NCI-H526 (cell line): ENCODE data around the gene TMEM204.

Source experiments
- DNase-seq, 2 experiments: peaks; one replicate each; lab custom pipeline; 2025; lab: John Stamatoyannopoulos, UW

Gene TMEM204

GRCh38 chr16:1557576-1557975 lies 24.1 kb downstream of the TMEM204 start:
- DNase-seq = no peak

DNA sequence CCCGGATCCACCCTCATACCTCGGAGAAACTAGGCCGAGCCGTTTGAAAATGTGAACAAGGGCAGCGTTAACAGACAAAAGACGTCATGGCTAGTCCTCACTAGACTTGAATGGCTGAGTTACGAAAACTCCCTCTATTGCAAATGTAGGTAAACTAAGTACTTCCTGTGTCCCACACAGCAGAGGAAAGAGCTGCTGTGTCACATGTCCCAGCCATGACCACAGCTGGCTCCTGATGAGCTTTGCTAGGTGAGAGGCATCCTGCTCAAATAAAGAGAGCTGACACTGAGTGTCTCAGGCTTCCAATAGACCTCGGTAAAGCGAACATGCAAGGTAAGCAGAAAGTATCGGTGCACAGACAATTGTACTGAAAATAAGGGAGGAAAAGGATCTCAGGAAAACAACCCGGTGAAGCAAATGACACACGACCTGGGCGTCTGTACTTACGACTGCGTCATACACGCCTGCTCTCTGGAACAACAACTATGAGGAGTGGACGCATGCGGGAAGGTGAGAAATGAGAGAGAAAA lies 26.0 kb downstream of the TMEM204 start:
- no peak for DNase-seq

DNA sequence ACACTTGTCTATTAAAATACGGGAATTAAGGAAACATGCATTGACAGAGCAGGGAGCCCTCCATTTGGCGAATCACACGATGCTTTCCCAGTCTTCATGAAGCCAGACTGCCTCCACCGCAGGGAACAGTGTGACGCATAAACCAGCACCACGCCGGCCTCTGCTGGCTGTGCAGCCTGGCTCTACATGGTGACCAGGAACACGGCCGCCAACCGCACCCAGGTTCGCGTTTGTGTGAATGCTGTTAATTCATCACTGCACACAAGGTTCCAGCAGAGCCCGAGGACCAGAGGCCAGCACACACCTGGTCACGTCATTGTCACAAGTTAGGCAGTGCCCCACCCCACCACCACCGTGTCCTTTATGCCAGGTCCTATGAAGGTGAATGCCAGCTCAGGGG lies 26.7 kb downstream of the TMEM204 start:
- no peak for DNase-seq

DNA sequence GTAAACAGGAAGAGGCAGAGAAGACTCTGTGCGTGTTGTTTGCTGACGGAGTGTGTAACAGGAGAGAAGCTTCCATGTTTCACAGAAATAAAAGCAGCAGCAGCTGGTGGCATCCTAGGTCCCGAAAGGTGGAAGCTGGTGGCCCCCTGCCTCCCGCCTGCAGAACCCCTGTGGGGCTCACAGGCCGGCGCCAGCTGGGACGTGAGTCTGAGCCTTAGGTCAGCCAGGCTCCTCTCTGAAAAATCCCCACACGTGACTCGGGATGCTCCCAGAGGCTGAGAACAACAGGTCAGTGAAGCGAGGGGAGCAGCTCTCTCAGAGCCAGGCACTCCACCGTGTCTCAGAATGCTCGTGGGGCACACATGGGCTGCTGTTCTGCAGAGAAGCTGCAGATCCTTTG lies 27.4 kb downstream of the TMEM204 start:
- DNase-seq = no peak

DNA sequence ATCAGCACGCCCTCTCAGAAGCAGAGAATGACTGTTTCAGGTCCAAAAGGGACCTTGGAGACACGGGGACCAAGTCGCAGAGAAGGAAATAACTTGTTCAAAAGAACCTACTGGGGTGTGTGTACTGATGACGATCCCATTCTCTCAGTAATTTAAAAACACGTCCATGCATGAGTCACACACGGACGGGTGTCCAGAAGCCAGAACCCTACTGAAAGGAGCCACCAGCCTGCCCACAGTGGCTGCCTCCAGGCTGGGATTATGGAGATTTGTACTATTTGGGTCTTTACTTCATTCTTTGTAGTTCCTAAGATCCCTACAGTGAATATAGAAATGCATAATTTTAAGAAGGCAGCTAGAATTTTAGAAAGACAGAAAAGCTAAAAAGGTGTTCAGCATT lies 27.8 kb downstream of the TMEM204 start:
- DNase-seq = no peak

DNA sequence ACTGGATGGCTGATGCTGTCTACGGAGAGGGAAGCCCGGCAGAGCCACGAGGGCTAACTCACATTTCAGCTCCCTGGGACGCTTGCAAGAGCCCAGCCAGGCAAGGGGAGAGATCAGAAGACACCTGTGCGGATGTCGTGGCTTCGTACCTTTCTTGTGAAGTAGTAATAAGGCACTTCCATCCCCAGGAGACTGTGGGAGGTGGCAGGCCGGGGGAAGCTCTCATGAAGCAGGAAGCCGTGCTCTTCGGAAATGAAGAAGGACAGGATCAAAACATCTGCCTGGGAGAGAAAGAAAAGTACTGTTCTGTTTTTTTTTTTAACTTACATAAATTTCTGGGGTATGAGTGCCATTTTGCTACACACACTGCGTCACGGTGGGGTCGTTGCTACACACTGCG lies 28.4 kb downstream of the TMEM204 start:
- no peak for DNase-seq

DNA sequence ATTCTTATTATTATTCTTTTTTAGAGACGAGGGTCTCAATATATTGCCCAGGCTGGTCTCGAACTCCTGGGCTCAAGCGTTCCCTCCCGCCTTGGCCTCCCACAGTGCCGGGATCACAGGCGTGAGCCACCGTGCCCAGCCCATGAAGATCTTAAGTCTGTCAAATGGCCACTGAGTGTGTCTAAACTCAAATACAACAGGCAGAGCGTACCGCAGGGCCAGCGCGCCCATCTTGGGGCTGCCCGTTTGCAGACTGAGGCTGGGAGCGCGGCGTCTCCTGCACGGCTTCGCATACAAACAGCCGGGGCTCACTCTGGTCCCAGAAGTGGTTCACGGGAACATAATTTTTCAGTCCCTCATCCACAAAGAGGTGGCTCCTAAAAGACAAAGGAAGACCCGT lies 30.3 kb downstream of the TMEM204 start:
- no peak for DNase-seq

GRCh38 chr16:1564325-1564724 lies 30.9 kb downstream of the TMEM204 start:
- DNase-seq = no peak

DNA sequence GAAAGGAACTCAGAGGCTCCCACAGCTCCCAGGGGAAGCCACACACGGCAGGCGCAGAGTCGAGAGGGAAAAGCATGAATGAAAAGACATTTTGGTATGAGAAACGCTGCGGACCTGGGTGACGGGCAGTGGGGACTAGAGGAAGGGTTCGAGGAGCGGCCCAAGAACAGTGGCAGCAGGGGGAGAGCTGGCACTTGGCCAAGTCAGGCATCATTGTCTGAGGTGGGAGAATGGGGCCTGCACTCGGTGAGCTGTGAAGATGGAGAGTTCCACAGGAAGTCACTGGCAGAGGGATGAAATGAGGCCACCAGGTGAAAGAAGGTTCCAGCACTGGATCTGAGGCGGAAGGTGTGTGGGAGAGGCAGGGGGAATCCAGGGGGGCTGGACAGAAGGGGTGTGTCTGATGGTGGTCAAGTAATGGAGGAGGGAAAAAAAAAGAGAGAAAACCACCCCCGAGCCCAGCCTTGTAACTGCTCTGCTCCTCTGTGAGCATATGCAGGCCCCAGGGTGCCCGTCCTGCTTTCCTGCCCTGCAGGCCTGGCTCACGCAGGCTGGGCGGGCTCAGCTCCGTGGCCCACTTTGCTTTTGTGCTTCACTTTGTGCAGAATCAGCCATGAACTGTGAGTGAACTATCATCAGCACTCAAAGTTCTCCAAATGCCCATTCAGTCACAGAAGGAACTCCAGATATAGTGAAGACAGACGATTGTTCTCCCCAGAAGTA lies 31.8 kb downstream of the TMEM204 start:
- no peak for DNase-seq

- no peak for DNase-seq
Observed at GRCh38 chr16:1567988-1568387, 34.5 kb downstream of the TMEM204 start.

- DNase-seq = no peak
Observed at GRCh38 chr16:1571012-1571671, 37.7 kb downstream of the TMEM204 start.

GRCh38 chr16:1572673-1573072 lies 39.2 kb downstream of the TMEM204 start:
- DNase-seq = no peak

- DNase-seq = no peak
Observed at GRCh38 chr16:1573301-1573700, 39.8 kb downstream of the TMEM204 start.

DNA sequence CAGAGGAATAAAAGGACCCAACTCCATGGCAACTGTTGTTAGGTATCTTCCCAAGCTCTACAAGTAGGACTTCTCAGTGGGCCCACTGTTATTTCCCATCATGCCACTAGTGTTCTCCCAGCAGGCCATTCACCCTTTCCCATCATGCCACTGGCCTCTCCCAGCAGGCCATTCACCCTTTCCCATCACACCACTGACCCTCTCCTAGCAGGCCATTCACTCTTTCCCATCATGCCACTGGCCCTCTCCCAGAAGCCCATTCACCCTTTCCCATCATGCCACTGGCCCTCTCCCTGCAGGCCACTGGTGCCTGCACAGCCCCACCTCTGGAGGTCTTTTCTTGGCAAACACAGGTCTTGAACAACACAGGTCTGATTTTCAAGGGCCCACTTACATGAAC lies 42.1 kb downstream of the TMEM204 start:
- DNase-seq = no peak

GRCh38 chr16:1579214-1579613 lies 45.7 kb downstream of the TMEM204 start:
- DNase-seq = no peak

DNA sequence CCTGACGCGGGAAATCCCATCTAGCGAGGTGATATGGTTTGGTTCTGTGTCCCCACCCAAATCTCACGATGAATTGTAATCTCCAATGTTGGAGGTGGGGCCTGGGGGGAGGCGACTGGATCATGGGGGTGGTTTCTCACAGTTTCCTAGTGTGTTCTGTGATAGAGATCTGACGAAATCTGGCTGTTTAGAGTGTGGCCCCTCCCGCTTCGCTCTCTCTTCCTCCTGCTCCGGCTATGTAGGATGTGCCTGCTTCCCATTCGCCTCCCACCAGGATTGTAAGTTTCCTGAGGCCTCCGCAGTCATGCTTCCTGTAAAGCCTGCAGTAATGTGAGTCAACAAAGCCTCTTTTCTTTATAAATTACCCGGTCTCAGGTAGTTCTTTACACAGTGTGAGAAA lies 46.8 kb downstream of the TMEM204 start:
- DNase-seq = no peak

DNA sequence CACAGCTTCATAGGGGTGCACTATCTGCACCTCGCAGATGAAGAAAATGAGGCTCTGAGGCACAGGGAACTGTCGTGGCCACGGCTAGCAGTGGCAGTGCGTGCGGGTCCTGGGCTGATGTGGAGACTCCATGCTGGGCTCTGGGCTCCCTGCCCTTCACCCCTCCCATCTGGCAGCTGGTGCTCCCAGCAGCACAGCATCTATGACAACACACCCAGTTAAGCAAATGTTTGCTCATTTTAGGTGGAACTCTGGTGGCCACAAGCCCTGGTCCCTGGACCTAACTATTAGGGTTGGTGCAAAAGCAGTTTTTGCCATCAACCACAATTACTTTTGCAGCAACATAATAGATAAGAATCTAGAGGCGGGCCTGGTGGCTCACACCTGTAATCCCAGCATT lies 47.5 kb downstream of the TMEM204 start:
- no peak for DNase-seq

- no peak for DNase-seq
Observed at GRCh38 chr16:1581804-1582203, 48.3 kb downstream of the TMEM204 start.

GRCh38 chr16:1583180-1583579 lies 49.7 kb downstream of the TMEM204 start:
- no peak for DNase-seq

GRCh38 chr16:1584926-1585484 lies 51.5 kb downstream of the TMEM204 start:
- no peak for DNase-seq

DNA sequence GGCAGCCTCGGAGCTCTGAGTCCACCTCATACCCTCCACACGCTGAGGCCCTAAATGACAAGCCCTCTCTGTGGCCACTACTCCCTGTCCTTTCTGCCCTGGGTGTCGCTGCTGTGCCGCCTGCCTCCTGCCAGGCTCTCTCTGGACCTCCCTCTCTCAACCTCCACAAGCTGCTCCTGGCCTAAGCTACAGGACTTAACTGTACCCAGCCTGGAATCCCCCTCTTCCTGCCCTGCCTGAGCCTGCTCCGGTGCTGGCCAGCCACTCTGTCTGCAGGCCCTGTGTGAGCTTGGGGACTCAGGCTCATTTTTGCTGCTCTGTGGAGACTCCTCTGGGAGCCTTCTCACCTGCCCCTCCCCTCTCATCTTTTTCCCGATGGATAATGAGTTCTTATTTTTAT lies 56.9 kb downstream of the TMEM204 start:
- DNase-seq = no peak

GRCh38 chr16:1590930-1591705 lies 57.7 kb downstream of the TMEM204 start:
- no peak for DNase-seq

DNA sequence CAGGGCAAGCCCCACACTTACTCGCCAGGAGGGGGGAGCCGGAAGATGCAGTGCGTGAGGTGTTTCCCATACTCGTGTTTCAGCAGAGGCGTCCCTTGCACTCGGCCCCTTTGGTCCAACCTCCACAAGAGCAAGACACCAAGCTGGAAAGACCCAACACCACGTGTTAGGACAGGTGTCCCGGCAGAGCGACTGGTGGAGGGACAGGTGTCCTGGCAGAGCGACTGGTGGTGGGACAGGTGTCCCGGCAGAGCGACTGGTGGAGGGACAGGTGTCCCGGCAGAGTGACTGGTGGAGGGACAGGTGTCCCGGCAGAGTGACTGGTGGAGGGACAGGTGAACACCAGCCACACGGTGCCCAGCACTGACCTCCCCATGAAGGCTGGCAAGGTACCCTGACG lies 59.0 kb downstream of the TMEM204 start:
- no peak for DNase-seq
